GM23338 (cell line): Measurements from ENCODE around the gene ZBTB37. TPM values are rescaled to one million over a fixed set of nuclear protein-coding genes. Genes with fewer than 3 reads are reported as not detected.
"Not testable (repeated sequence)": the region's sequence is repeated elsewhere in the genome, so short reads cannot be mapped to it uniquely, and the experiment has no call there.

Experiments used
- ATAC-seq: fragments of 200-7000 bp; cut with Tn5 transposase; 3 replicates; pipeline ENCODE4 v1.9.1; 2020
- DNase-seq: peaks from one replicate; pipeline ENCODE4 v3.0.0-alpha.2; 2015; ENCODE audit warnings: low spot score
- H2AFZ ChIP-seq: fragments of 200-600 bp; sonication (generic); 2 replicates; pipeline ENCODE4 v1.8.0; 2016; ENCODE audit warnings: antibody characterized with exemption, mild to moderate bottlenecking, moderate library complexity
- H3F3A ChIP-seq: fragments of 200-600 bp; sonication (generic); replicated peaks from 2 replicates; pipeline ENCODE4 v1.8.0; 2017; ENCODE audit warnings: antibody characterized with exemption, mixed run types, low read depth
- H3K27ac ChIP-seq: fragments of 200-600 bp; sonication (generic); 2 replicates; pipeline ENCODE4 v1.6.1; 2016; ENCODE audit warnings: low read depth
- H3K27me3 ChIP-seq: fragments of 200-600 bp; sonication (generic); 2 replicates; pipeline ENCODE4 v1.8.0; 2016; ENCODE audit warnings: mild to moderate bottlenecking, mixed run types, moderate library complexity; ENCODE audit not compliant: insufficient read depth
- H3K36me3 ChIP-seq: fragments of 200-600 bp; sonication (generic); 2 replicates; pipeline ENCODE4 v1.8.0; 2016; ENCODE audit warnings: mild to moderate bottlenecking; ENCODE audit not compliant: insufficient read depth
- H3K4me1 ChIP-seq: fragments of 200-600 bp; sonication (generic); 2 replicates; pipeline ENCODE4 v1.8.0; 2016; ENCODE audit warnings: mild to moderate bottlenecking, moderate library complexity; ENCODE audit not compliant: insufficient read depth
- H3K4me2 ChIP-seq: fragments of 200-600 bp; sonication (generic); 2 replicates; pipeline ENCODE4 v1.7.1; 2017; ENCODE audit warnings: mixed run types
- H3K4me3 ChIP-seq: fragments of 200-600 bp; sonication (generic); 2 replicates; pipeline ENCODE4 v1.6.1; 2016; ENCODE audit warnings: mixed run types
- H3K79me2 ChIP-seq: fragments of 200-600 bp; sonication (generic); replicated peaks from 2 replicates; pipeline ENCODE4 v1.8.0; 2017; ENCODE audit warnings: mild to moderate bottlenecking; ENCODE audit not compliant: insufficient read depth
- H3K9me2 ChIP-seq: fragments of 200-600 bp; sonication (generic); 2 replicates; pipeline ENCODE4 v1.8.0; 2017; ENCODE audit not compliant: insufficient read depth
- H4K20me1 ChIP-seq: fragments of 200-600 bp; sonication (generic); replicated peaks from 2 replicates; pipeline ENCODE4 v1.8.0; 2017; ENCODE audit warnings: mild to moderate bottlenecking; ENCODE audit not compliant: insufficient read depth
- H3K27ac Mint-ChIP-seq: 2 replicates; pipeline ENCODE4 v1.8.0; 2020; ENCODE audit warnings: inconsistent platforms, mild to moderate bottlenecking, moderate library complexity, mixed read lengths
- H3K27me3 Mint-ChIP-seq: 3 replicates; pipeline ENCODE4 v1.8.0; 2022; ENCODE audit warnings: low read depth, mild to moderate bottlenecking, moderate library complexity, mixed read lengths, inconsistent platforms; ENCODE audit not compliant: insufficient read depth, poor library complexity
- H3K36me3 Mint-ChIP-seq: 3 replicates; pipeline ENCODE4 v1.8.0; 2021; ENCODE audit warnings: low read depth, mild to moderate bottlenecking, inconsistent platforms, moderate library complexity, mixed read lengths
- H3K4me1 Mint-ChIP-seq: 3 replicates; pipeline ENCODE4 v1.8.0; 2020; ENCODE audit warnings: mild to moderate bottlenecking, inconsistent platforms, mixed read lengths
- H3K4me3 Mint-ChIP-seq: 3 replicates; pipeline ENCODE4 v1.8.0; 2021; ENCODE audit warnings: moderate library complexity, mild to moderate bottlenecking, inconsistent platforms, mixed read lengths
- H3K9me3 Mint-ChIP-seq: 3 replicates; pipeline ENCODE4 v1.8.0; 2020; ENCODE audit warnings: moderate library complexity, mild to moderate bottlenecking, inconsistent platforms, mixed read lengths
- CREB1 ChIP-seq: fragments of 250-450 bp; sonication (Bioruptor Pico); IDR thresholded peaks from 2 replicates; pipeline ENCODE4 v1.5.0; 2020; ENCODE audit warnings: low read depth, mild to moderate bottlenecking, moderate library complexity
- ETS1 ChIP-seq: IDR thresholded peaks from 2 replicates; pipeline ENCODE4 v1.6.1; 2016; ENCODE audit warnings: antibody characterized with exemption
- EZH2 ChIP-seq: fragments of 200-600 bp; sonication (generic); IDR thresholded peaks from one replicate; pipeline ENCODE4 v1.8.0; 2017; ENCODE audit warnings: antibody characterized with exemption, mild to moderate bottlenecking, low read depth; ENCODE audit not compliant: unreplicated experiment
- EZH2phosphoT487 ChIP-seq: fragments of 200-600 bp; sonication (generic); IDR thresholded peaks from one replicate; pipeline ENCODE4 v1.8.1; 2018; ENCODE audit warnings: antibody characterized with exemption; ENCODE audit not compliant: unreplicated experiment
- JUNB ChIP-seq: IDR thresholded peaks from one replicate; pipeline ENCODE4 v1.6.1; 2016; ENCODE audit warnings: antibody characterized with exemption; ENCODE audit not compliant: unreplicated experiment
- POLR2AphosphoS5 ChIP-seq: IDR thresholded peaks from 2 replicates; pipeline ENCODE4 v1.6.1; 2016; ENCODE audit warnings: antibody characterized with exemption, low read depth
- REST ChIP-seq: IDR thresholded peaks from one replicate; pipeline ENCODE4 v1.6.1; 2018; ENCODE audit warnings: antibody characterized with exemption; ENCODE audit not compliant: unreplicated experiment
- STAT1 ChIP-seq: IDR thresholded peaks from one replicate; pipeline ENCODE4 v1.6.1; 2016; ENCODE audit warnings: antibody characterized with exemption; ENCODE audit not compliant: unreplicated experiment
- ZNF331 ChIP-seq: fragments of 250-450 bp; sonication (Bioruptor Pico); IDR thresholded peaks from 2 replicates; pipeline ENCODE4 v1.5.0; 2020; ENCODE audit warnings: low read depth, mild to moderate bottlenecking, moderate library complexity
- polyA plus RNA-seq: library from polyadenylated mRNA; unstranded; fragments of >200 nt; fragmentation: Nextera tagmentation; extraction: Ambion mirVana; gene quantifications from 2 replicates; pipeline ENCODE4 v1.2.1, GENCODE V29; 2016
- total RNA-seq: library from RNA; depleted of rRNA; stranded (reverse); fragments of >200 nt; shearing (Covaris generic); gene quantifications from 2 replicates; pipeline ENCODE4 v1.2.3, GENCODE V29; 2014

The ZBTB37 gene
- total and polyA plus RNA-seq, 2 experiments from 2014 or later, result 2.7 to 15.8 TPM

GRCh38 chr1:173862146-173862768 lies 5.9 kb upstream of the ZBTB37 start:
- ATAC-seq (peak; percentile 19), DNase-seq (peak; percentile 39)
- H3F3A ChIP-seq, result peaks cover 60% of the 10 kb centered on the region
- H3K27ac Mint-ChIP-seq, result peak overlapping the region; percentile 89
- H3K36me3 Mint-ChIP-seq, result peaks cover 81% of the 10 kb centered on the region
- H3K27me3 Mint-ChIP-seq, result peaks cover 53% of the 10 kb centered on the region
- H3K27me3 ChIP-seq, H3K4me3 ChIP-seq, H3K9me3 Mint-ChIP-seq, H3K4me2 ChIP-seq, H3K9me2 ChIP-seq, H2AFZ ChIP-seq: not testable (repeated sequence)
- H3K4me1 Mint-ChIP-seq, result peaks cover 22% of the 10 kb centered on the region
- peaks cover 16% of the 10 kb centered on the region for H4K20me1 ChIP-seq
- H3K36me3 ChIP-seq, result peaks cover 45% of the 10 kb centered on the region
- peaks cover 24% of the 10 kb centered on the region for H3K4me1 ChIP-seq
- peak overlapping the region; percentile 96 for H3K27ac ChIP-seq
- 0 out of 2 replicates have a peak, but pooled peaks have one; percentile 29 for TF ChIP-seq ZNF331
- peaks cover 28% of the 10 kb centered on the region for H3K79me2 ChIP-seq
- H3K4me3 Mint-ChIP-seq, result peak overlapping the region; percentile 35; the same call in 2 of the 3 replicates

GRCh38 chr1:173862769-173863223 lies 5.4 kb upstream of the ZBTB37 start:
- Histone ChIP-seq H3F3A (peaks cover 64% of the 10 kb centered on the region), H3K4me3 (no peak overlapping the region), H3K79me2 (peaks cover 32% of the 10 kb centered on the region), H3K4me1 (peaks cover 24% of the 10 kb centered on the region), H3K36me3 (peaks cover 45% of the 10 kb centered on the region), H3K4me2 (no peak overlapping the region), H3K27ac (peak overlapping the region; percentile 96), H3K27me3 (no peaks in the 10 kb centered on the region), H2AFZ (no peak overlapping the region), H4K20me1 (peaks cover 16% of the 10 kb centered on the region), H3K9me2 (no peaks in the 10 kb centered on the region)
- TF ChIP-seq ETS1 (no peak), CREB1 (no peak), POLR2AphosphoS5 (peak; percentile 87)
- DNase-seq (peak; percentile 58), ATAC-seq (peak; percentile 5)
- Mint-ChIP-seq H3K36me3 (peaks cover 81% of the 10 kb centered on the region), H3K27ac (peak overlapping the region; percentile 89), H3K4me1 (peaks cover 22% of the 10 kb centered on the region), H3K4me3 (peak overlapping the region; percentile 38; the same call in 2 of the 3 replicates), H3K9me3 (peaks cover 11% of the 10 kb centered on the region; the same call in 2 of the 3 replicates), H3K27me3 (peaks cover 59% of the 10 kb centered on the region)

- no peaks in the 10 kb centered on the region for H3K27me3 ChIP-seq
- H3K4me1 ChIP-seq, result peaks cover 24% of the 10 kb centered on the region
- H3K27me3 Mint-ChIP-seq, result peaks cover 61% of the 10 kb centered on the region
- peaks cover 22% of the 10 kb centered on the region for H3K4me1 Mint-ChIP-seq
- peak overlapping the region; percentile 96 for H3K27ac ChIP-seq
- H3K9me3 Mint-ChIP-seq, result peaks cover 13% of the 10 kb centered on the region; the same call in 2 of the 3 replicates
- peak overlapping the region; percentile 87 for H3K4me2 ChIP-seq
- peaks cover 64% of the 10 kb centered on the region for H3F3A ChIP-seq
- no peaks in the 10 kb centered on the region for H3K9me2 ChIP-seq
- no peak overlapping the region for H2AFZ ChIP-seq
- peaks cover 32% of the 10 kb centered on the region for H3K79me2 ChIP-seq
- DNase-seq (no peak), ATAC-seq (no peak)
- H3K4me3 ChIP-seq, result peak overlapping the region; percentile 90
- peaks cover 78% of the 10 kb centered on the region for H3K36me3 Mint-ChIP-seq
- peak overlapping the region; percentile 94 for H3K27ac Mint-ChIP-seq
- H3K36me3 ChIP-seq, result peaks cover 40% of the 10 kb centered on the region
- H4K20me1 ChIP-seq, result peaks cover 16% of the 10 kb centered on the region
- H3K4me3 Mint-ChIP-seq, result peak overlapping the region; percentile 100
- TF ChIP-seq EZH2 (no peak), ETS1 (no peak), STAT1 (no peak), EZH2phosphoT487 (no peak), REST (no peak), JUNB (no peak)
Observed at GRCh38 chr1:173863224-173864161, 4.7 kb upstream of the ZBTB37 start.
